Stimulated activated CD4-positive, alpha-beta T cell treated with anti-CD3 and anti-CD28 coated beads, TNF-alpha, amount 100 ng/mL, for 24 hours (primary cell): ENCODE measurements around the gene RBP3.

Experiments
- DNase-seq, 3 experiments: peaks; one replicate each; pipeline ENCODE4 v3.0.0-alpha.2; 2020; ENCODE audit warnings: low read depth in 3 of 3

Gene RBP3

GRCh38 chr10:47357911-47358310 is 9.7 kb downstream of the RBP3 start:
- DNase-seq: no peak

- DNase-seq: no peak
Observed at GRCh38 chr10:47358457-47358856, 10.3 kb downstream of the RBP3 start.

GRCh38 chr10:47359101-47359500 is 10.9 kb downstream of the RBP3 start:
- DNase-seq: no peak

- DNase-seq: no peak
Observed at GRCh38 chr10:47359626-47360418, 11.7 kb downstream of the RBP3 start.

GRCh38 chr10:47360419-47361040 is 12.4 kb downstream of the RBP3 start:
- no peak for DNase-seq

- peak in 1 of 3 experiments; percentile 37 for DNase-seq
Observed at GRCh38 chr10:47361293-47361692, 13.1 kb downstream of the RBP3 start.

- DNase-seq: no peak
Observed at GRCh38 chr10:47362199-47362598, 14.0 kb downstream of the RBP3 start.

GRCh38 chr10:47363781-47364180 is 15.6 kb downstream of the RBP3 start:
- DNase-seq: no peak

GRCh38 chr10:47364366-47364765 is 16.2 kb downstream of the RBP3 start:
- DNase-seq: no peak

- DNase-seq: no peak
Observed at GRCh38 chr10:47364911-47365310, 16.7 kb downstream of the RBP3 start.

- DNase-seq: no peak
Observed at GRCh38 chr10:47365431-47366180, 17.4 kb downstream of the RBP3 start.

- DNase-seq: no peak
Observed at GRCh38 chr10:47366181-47366631, 18.0 kb downstream of the RBP3 start.

- no peak for DNase-seq
Observed at GRCh38 chr10:47366731-47367460, 18.7 kb downstream of the RBP3 start.

- DNase-seq: no peak
Observed at GRCh38 chr10:47367646-47368045, 19.5 kb downstream of the RBP3 start.

- DNase-seq: no peak
Observed at GRCh38 chr10:47368431-47369180, 20.4 kb downstream of the RBP3 start.

- no peak for DNase-seq
Observed at GRCh38 chr10:47369251-47369894, 21.2 kb downstream of the RBP3 start.

- DNase-seq: no peak
Observed at GRCh38 chr10:47370015-47370767, 22.0 kb downstream of the RBP3 start.

GRCh38 chr10:47370878-47371277 is 22.7 kb downstream of the RBP3 start:
- DNase-seq: no peak

- no peak for DNase-seq
Observed at GRCh38 chr10:47371629-47372485, 23.7 kb downstream of the RBP3 start.
